HG02884 (cell line): ENCODE results near the gene FAM149B1.

Experiments
- ATAC-seq: cut with Tn5 transposase; IDR thresholded peaks from one replicate; pipeline ENCODE4 v1.9.1; 2021; ENCODE audit warnings: mild to moderate bottlenecking, moderate library complexity; ENCODE audit not compliant: unreplicated experiment

FAM149B1 gene

GRCh38 chr10:73264423-73264822, 96.5 kb downstream of the FAM149B1 start:
- ATAC-seq: no peak

- ATAC-seq: no peak
Measured at GRCh38 chr10:73281097-73281496, 113.2 kb downstream of the FAM149B1 start.

- ATAC-seq: no peak
Measured at GRCh38 chr10:73287441-73287840, 119.5 kb downstream of the FAM149B1 start.

GRCh38 chr10:73289958-73290357, 122.0 kb downstream of the FAM149B1 start:
- no peak for ATAC-seq

- ATAC-seq: no peak
Measured at GRCh38 chr10:73293461-73293860, 125.5 kb downstream of the FAM149B1 start.
